Stimulated activated CD4-positive, alpha-beta T cell treated with anti-CD3 and anti-CD28 coated beads, Interleukin-2, amount 100 ng/mL, for 24 hours (primary cell): ENCODE data around the gene STXBP1.
"Not testable (repeated sequence)": the region's sequence is repeated elsewhere in the genome, so short reads cannot be mapped to it uniquely, and the experiment has no call there.

Source experiments
- DNase-seq, 2 donors: peaks; one replicate each; pipeline ENCODE4 v3.0.0-alpha.2; 2020

The STXBP1 gene

GRCh38 chr9:127621339-127621970 is 9.4 kb downstream of the STXBP1 start:
- not testable (repeated sequence) for DNase-seq

- DNase-seq = no peak
Measured at GRCh38 chr9:127626752-127627493, 14.8 kb downstream of the STXBP1 start.

DNA sequence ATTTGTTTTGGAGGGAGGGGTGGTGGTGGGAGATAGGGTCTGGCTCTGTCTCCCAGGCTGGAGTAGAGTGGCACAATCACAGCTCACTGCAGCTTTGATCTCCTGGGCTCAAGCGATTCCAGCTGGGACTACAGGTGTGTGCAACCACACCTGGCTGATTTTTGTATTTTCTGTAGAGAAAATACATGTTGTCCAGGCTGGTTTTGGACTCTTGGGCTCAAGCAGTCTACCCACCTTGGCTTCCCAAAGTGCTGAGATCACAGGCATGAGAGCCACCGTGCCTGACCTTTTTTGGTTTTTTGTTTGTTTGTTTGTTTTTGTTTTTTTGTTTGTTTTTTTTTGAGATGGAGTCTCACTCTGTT is 15.4 kb downstream of the STXBP1 start:
- no peak for DNase-seq

- DNase-seq = no peak
Measured at GRCh38 chr9:127628758-127629467, 16.8 kb downstream of the STXBP1 start.

- no peak for DNase-seq
Measured at GRCh38 chr9:127629468-127630081, 17.5 kb downstream of the STXBP1 start.

DNA sequence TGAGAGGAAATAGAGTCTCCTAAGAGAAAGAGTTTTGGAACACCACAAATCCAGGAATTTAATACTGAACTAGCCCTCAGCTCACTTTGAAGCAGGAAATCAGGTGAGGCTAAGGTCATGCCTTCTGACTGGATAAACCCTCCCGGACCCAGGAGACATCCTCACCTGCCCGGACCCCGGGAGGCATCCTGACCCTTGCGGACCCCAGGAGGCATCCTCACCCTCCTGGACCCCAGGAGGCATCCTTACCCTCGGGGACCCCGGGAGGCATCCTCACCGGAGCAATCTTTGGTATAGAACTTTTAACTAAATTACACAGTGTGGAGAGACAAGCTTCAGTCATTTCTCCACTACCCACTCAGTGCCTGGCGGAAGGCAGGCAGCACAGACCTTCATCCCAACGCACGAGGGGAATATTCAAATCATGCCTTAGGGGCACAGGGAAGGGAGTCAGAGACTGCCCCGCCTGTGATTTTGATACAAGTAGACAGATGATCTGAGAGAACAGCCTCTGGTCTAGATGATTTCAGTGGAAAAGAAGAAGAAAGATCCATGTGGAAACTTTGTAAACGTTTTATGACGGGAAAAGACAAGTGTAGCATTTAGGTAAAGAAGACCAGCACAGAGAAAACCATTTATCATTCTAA is 21.3 kb downstream of the STXBP1 start:
- DNase-seq = no peak

DNA sequence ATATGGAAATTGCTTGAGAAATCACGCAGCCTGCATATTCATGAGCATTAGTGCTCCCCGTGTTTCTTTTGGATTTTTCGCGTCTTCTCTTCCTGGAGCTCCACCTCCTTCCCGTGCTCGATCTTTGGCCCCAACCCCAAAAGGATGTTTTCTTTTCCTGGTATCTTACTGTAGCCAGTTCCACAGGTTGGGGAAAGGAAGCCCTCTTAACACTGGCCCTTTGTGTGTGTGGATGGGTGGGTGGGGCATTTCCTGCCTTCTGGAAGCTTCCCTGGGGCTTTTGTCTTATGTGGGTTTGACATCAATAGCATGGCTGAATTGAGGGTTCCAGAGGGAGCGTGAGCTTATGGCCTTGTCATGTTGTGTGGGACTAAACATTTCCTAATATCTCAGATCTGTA is 21.9 kb downstream of the STXBP1 start:
- no peak for DNase-seq

DNA sequence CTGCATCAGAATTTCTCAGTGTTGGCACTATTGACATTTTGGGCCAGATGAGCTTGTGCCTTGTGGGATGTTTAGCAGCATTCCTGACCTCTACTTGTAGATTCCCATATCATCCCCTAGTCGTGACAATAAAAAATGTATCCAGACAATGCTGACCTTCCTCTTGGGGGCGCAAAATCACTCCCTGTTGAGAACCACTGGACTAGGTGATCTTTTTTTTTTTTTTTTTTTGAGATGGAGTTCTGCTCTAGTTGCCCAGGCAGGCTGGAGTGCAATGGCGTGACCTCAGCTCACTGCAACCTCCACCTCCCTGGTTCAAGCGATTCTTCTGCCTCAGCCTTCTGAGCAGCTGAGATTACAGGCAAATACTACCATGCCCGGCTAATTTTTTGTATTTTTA is 22.6 kb downstream of the STXBP1 start:
- DNase-seq = no peak

- DNase-seq = no peak
Measured at GRCh38 chr9:127635201-127635735, 23.2 kb downstream of the STXBP1 start.

GRCh38 chr9:127637322-127637847 is 25.3 kb downstream of the STXBP1 start:
- no peak for DNase-seq

DNA sequence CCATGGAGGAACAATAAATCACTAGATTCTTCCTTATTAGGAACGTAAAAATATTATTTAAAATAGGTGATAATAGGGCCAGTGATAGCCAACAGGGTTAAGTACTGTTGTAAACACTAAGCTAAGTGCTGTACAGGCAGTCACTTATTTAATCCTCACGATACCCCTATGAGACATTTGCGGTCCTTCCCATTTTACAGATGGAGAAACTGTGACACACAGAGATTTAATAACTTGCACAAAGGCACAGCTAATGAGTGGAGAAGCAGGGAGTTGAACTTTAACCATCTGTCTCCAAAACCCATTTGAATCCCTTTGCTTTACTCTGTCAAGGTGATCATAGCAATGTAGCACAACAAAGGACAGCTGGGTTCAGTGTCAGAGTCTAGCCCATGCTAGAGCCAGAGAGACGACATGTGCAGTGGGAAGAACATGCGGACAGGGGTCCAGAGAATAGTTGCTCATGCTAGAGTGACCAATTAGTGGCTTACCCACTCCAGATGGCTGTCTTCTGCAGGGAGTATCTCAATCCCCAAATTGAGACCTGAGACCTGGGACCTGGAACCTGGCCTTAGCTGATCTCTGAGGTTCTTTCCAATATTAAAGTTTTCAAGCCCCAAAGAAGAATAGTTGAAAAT is 28.9 kb downstream of the STXBP1 start:
- DNase-seq = no peak

GRCh38 chr9:127642082-127642740 is 30.1 kb downstream of the STXBP1 start:
- no peak for DNase-seq

GRCh38 chr9:127644146-127644827 is 32.2 kb downstream of the STXBP1 start:
- DNase-seq = no peak

DNA sequence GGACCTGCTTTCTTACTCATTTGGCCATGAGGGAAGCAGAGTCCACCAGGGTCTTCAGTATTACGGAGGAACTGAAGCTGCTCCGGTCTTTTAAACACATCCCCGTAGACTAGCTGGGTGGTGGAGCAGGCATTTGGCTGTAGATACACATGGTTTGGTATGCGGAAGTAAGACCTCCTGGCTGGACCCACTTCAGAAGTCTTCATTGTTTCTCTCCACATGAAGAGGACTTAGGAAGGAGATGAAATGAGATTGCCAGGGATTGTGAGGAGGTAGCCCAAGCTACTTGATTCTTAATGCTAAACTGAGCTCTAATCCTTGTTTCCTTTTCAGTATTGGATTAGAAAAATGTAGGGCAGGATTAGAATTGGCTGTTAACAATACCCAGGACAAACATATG is 32.9 kb downstream of the STXBP1 start:
- DNase-seq = no peak

- no peak for DNase-seq
Measured at GRCh38 chr9:127647451-127647850, 35.4 kb downstream of the STXBP1 start.

- DNase-seq = no peak
Measured at GRCh38 chr9:127650518-127650917, 38.4 kb downstream of the STXBP1 start.

DNA sequence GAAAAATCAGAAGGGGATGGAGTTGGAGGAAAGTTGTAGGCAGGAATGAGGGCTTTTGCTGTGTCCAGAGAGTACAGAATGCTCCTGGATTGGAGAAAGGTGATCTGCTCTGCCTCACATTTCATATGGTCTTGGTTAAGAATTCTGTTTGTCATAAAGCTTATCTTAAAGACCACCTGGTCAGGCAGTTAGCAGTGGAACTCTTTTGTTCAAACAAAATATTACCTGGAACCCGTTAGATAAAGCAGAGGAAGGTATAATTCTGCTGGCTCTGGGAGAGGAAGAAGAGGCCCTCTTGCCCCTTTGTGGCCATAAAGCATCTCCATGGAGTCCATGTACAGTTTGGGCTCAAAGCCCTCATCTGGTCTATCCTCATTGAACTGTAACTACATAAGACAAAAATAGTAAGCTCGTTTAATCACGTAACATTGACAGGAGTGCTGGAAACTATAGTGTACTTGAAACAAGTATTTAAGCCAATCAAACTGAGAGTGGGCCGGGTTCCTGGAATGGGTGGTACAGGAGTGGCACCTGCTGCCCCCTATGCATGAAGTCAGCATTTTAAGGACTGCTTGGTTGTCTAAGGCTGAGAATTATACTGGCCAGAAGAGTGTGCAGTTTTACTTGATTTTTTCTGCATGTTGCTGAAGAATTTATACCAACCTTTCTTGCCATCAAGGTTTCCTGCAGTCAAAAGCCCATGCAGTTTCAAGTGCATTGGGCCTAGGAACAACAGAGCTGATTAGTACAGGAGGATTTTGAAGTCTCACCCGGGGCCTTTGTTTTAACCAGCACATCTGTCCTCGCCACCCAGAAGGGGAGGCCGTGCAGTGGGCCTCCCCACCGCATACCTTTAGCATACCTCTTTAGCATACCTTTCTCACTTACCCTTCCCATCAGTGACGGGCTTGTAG is 39.9 kb downstream of the STXBP1 start:
- DNase-seq = no peak

DNA sequence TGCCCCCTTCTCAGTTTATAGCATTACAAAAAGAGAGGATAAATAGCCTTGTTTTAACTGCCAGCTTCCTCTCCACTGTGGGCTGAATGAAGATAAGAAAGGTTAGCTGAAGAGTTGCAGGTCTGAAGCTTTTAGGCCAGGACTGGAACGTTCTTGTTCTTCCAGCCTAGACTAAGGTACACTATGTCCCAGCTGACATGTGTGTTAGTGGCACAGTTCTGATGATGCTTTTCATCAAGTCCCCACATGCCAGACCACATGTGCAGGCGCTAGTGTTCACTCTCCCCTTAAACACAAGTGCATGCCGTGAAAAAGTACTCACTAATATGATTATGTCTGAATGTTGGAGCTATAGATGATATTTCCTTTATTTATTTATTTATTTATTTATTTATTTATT is 40.7 kb downstream of the STXBP1 start:
- DNase-seq = no peak

DNA sequence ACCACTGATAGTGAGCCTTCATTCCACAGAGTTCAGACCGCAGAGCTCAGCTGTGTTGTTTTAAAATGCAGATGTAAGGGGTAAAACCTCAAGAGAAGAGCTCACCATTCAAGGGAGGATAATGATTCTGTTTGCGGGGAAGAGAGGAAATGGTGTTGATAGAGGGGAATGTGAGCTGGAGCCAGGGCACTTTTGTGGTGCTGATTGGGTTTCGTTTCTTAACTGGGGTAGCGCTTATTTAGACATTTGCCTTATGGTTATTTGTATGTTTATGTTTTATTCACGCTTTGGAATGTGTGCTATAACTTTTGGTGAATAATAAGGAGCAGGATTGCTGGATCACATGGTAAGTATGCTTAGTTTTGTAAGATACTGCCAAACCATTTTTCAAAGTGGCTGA is 42.5 kb downstream of the STXBP1 start:
- DNase-seq = no peak

GRCh38 chr9:127658428-127658827 is 46.4 kb downstream of the STXBP1 start:
- DNase-seq = no peak
